ENCODE results near the gene CDH12. TPM values are rescaled to one million over a fixed set of nuclear protein-coding genes. Genes with fewer than 3 reads are reported as not detected.

CDH12 gene
- total RNA-seq, 1 experiment from 2014 or later = not detected

DNA sequence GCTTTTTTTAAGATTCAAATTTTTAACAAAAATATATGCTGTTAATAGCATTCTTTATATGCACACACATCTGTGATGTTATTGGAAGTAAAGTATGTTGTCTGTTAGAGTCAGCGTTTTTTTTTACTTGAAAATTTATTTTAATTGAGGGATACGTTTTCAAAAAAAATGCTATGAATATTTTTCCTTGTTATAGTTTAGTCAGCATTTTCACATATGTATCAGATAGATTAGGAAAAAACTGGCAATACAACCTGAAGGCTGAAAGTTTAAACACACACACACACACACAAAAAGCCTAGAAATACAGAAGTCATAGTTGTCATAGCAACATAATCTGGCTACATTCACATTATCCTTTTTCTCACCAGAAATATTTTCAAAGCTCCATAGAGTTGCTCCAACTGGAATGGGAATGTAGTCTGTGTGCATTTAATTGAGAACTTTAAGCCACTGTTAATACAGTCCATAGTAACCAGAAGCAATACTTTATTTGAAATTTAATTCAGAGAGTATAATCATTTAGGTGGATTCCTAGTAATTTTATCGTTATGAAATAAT lies 116.6 kb downstream of the CDH12 start:
- H3K4me1 Mint-ChIP-seq = no peaks in the 10 kb centered on the region

More for the DNA sequence above, 116.6 kb downstream of the CDH12 start:
- no peak overlapping the region for H2BK20ac ChIP-seq (ENCODE audit: low read depth, low read length, poor library complexity, severe bottlenecking)
- no peak overlapping the region for H2BK12ac ChIP-seq (ENCODE audit: insufficient read length, low read depth, low read length)
- no peak overlapping the region for H2BK120ac ChIP-seq (ENCODE audit: low read depth, low read length, poor library complexity, severe bottlenecking)
- no peak overlapping the region for H3K18ac ChIP-seq (ENCODE audit: insufficient read length, low read depth, low read length)
- no peak overlapping the region for H3K4ac ChIP-seq (ENCODE audit: low read depth, low read length)
- no peak overlapping the region for H3K56ac ChIP-seq (ENCODE audit: insufficient read length, low read depth, low read length)
- H3K4me3 Mint-ChIP-seq = no peak overlapping the region
- no peaks in the 10 kb centered on the region for H3K79me2 ChIP-seq (ENCODE audit: insufficient read depth, low read length)
- no peak overlapping the region for H3K27ac ChIP-seq (ENCODE audit: insufficient read length, low read depth, low read length)
- H3K23ac ChIP-seq (ENCODE audit: insufficient read length, low read depth, low read length) = no peak overlapping the region
- H4K8ac ChIP-seq (replicated peaks; ENCODE audit: insufficient read length, low read depth, low read length) = no peak overlapping the region
- no peaks in the 10 kb centered on the region; the same call in 1 of the 2 replicates for H3K4me1 ChIP-seq (ENCODE audit: insufficient read depth, low read length)
- no peak overlapping the region for H2AK5ac ChIP-seq (ENCODE audit: insufficient read length, low read length)
- H3K27ac Mint-ChIP-seq = no peak overlapping the region
- no peak overlapping the region for H3K14ac ChIP-seq (ENCODE audit: insufficient read depth, low read length)
- TF ChIP-seq CTCF (conservative IDR thresholded peaks at IDR 0.05) = no peak
- H3T11ph ChIP-seq (ENCODE audit: low read length) = no peak overlapping the region
- H3K9ac ChIP-seq (ENCODE audit: extremely low read depth, insufficient read length, low read length) = no peak overlapping the region
- H2AFZ ChIP-seq (ENCODE audit: low read length) = no peak overlapping the region
- WGBS (ENCODE audit: extremely low coverage, insufficient read length, low lambda C conversion rate) = no CpG with 5 or more reads among the region's 3 CpGs
- H2BK15ac ChIP-seq (ENCODE audit: low read depth, low read length) = no peak overlapping the region
- H3K36me3 Mint-ChIP-seq (ENCODE audit: insufficient read depth in 1 of 3, low read depth in 3 of 3) = no peaks in the 10 kb centered on the region
- H3K27me3 Mint-ChIP-seq (ENCODE audit: low read depth) = no peaks in the 10 kb centered on the region
- H3K9me3 Mint-ChIP-seq = no peaks in the 10 kb centered on the region
- no peak overlapping the region for H2BK5ac ChIP-seq (ENCODE audit: insufficient read length, low read length)
- no peak overlapping the region for H4K91ac ChIP-seq (ENCODE audit: insufficient read length, low read depth, low read length)
- no peak overlapping the region for H3K4me2 ChIP-seq (ENCODE audit: insufficient read depth, insufficient read length, low read length)
- DNase-seq = no peak
- no peaks in the 10 kb centered on the region for H3K27me3 ChIP-seq (ENCODE audit: insufficient read depth, low read length)
- H4K20me1 ChIP-seq (ENCODE audit: control insufficient read depth, insufficient read depth, insufficient read length) = no peaks in the 10 kb centered on the region
- H3K23me2 ChIP-seq (ENCODE audit: insufficient read length, low read depth, low read length, poor library complexity, severe bottlenecking) = no peaks in the 10 kb centered on the region
- no peaks in the 10 kb centered on the region for H3K79me1 ChIP-seq (ENCODE audit: insufficient read depth, low read depth, low read length, poor library complexity, severe bottlenecking)
- H3K9me3 ChIP-seq (ENCODE audit: control insufficient read depth, low read depth, low read length) = no peaks in the 10 kb centered on the region
- no peak overlapping the region for H4K5ac ChIP-seq (ENCODE audit: insufficient read length, low read depth, low read length)
